Stimulated activated naive CD8-positive, alpha-beta T cell treated with anti-CD3 and anti-CD28 coated beads, Interleukin-15, Interleukin-2, amounts not matched to agents 100 ng/mL and 50 ng/mL, for 24 hours (primary cell): ENCODE data around the gene EYA2.

ENCODE experiments used
- H3K27ac Mint-ChIP-seq: one replicate; pipeline ENCODE4 v1.8.0; 2021; ENCODE audit warnings: mild to moderate bottlenecking, mixed read lengths
- H3K27me3 Mint-ChIP-seq: one replicate; pipeline ENCODE4 v1.8.0; 2021; ENCODE audit warnings: mixed read lengths
- H3K36me3 Mint-ChIP-seq: one replicate; pipeline ENCODE4 v1.8.0; 2021; ENCODE audit warnings: low read depth, mixed read lengths
- H3K4me1 Mint-ChIP-seq: one replicate; pipeline ENCODE4 v1.8.0; 2021; ENCODE audit warnings: low read depth, mixed read lengths
- H3K4me3 Mint-ChIP-seq: one replicate; pipeline ENCODE4 v1.8.0; 2021; ENCODE audit warnings: mild to moderate bottlenecking, mixed read lengths
- H3K9me3 Mint-ChIP-seq: one replicate; pipeline ENCODE4 v1.8.0; 2021; ENCODE audit warnings: mixed read lengths

The EYA2 gene

DNA sequence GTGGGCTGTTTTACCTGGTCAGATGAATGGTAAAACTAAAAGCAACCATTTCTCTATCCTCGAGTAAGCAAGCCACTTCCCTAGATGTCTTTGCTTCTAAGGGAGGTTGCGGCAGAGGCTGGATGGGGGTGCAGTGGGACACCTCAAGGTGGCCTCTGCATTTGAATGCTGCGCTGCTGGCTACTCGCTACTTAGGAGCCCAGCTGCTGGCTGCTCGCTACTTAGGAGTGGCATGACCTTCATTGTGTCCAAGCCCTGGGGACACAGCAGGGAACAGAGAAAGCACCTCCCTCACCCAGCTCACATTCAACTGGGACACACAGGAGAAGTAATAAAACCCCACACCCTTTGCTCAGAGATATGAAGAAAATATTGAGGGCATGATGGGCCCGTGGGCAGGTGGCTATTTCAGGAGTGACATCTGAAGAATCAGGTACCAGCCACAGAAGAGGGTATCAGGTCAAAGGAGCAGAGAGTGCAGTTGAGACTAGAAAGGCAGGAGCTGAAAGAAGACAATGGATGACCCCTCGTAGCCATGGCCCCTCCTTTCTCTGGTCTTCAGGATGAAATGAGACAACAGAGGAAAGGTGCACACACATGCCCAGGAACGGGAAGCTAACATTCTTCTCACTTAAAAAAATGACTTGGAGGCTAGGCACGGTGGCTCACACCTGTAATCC lies 312.5 kb downstream of the EYA2 start:
- peaks cover 20% of the 10 kb centered on the region for H3K36me3 Mint-ChIP-seq
- no peaks in the 10 kb centered on the region for H3K9me3 Mint-ChIP-seq
- no peak overlapping the region for H3K4me3 Mint-ChIP-seq
- no peak overlapping the region for H3K27ac Mint-ChIP-seq
- H3K4me1 Mint-ChIP-seq = no peaks in the 10 kb centered on the region
- H3K27me3 Mint-ChIP-seq = no peaks in the 10 kb centered on the region

DNA sequence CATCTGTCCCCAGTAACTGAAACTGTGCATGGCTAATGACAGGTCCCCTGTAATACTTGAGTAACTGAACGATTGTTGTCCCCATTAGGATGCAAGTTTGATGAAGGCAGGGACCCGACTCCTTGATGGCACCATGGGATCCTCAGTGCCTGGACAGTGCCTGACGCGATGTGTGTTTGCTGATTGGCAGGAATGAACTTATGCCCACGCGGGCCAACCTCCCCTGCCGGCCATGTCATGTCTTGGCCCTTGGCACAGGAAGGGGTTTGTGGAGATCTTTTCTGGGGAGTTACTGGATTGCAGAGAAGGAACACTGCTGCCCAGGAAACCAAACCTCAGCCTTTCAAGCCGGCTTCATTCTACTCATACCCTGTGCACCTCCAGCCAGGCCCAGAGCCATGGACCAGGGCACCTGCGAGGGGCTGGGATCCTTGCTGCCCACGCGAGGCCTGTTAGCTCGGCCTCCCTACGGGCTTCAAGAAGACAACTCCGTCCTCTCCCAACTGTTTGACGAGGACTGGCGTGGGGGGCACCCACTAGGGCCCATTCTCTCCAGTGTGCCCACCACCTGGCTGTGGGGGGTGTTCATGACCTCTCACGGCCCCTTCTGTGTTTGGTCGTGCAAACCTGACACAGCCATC lies 314.0 kb downstream of the EYA2 start:
- no peak overlapping the region for H3K4me3 Mint-ChIP-seq
- H3K4me1 Mint-ChIP-seq = no peaks in the 10 kb centered on the region
- H3K36me3 Mint-ChIP-seq = peaks cover 20% of the 10 kb centered on the region
- H3K27me3 Mint-ChIP-seq = no peaks in the 10 kb centered on the region
- H3K9me3 Mint-ChIP-seq = no peaks in the 10 kb centered on the region
- H3K27ac Mint-ChIP-seq = no peak overlapping the region

DNA sequence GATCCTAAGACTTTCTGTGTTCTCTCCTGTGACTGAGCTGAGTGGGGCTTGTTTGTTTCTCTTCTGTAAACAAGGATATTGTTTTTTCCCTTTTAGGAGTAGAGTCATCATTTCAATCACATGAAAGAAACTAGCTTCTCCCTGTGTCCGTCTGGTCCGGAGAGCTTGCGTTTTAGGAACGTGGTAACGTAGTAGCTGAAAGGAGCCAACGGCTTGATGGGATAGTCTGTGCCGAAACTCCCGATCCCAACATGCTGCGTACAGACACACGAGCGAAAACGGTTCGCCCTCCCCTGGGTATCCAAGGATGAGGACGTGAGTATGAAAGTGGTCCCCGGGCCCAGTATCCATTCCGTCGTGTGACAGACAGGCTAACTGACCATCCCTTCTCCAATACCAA lies 315.3 kb downstream of the EYA2 start:
- H3K27ac Mint-ChIP-seq = no peak overlapping the region
- no peaks in the 10 kb centered on the region for H3K27me3 Mint-ChIP-seq
- no peaks in the 10 kb centered on the region for H3K4me1 Mint-ChIP-seq
- H3K4me3 Mint-ChIP-seq = no peak overlapping the region
- peaks cover 20% of the 10 kb centered on the region for H3K36me3 Mint-ChIP-seq
- H3K9me3 Mint-ChIP-seq = no peaks in the 10 kb centered on the region

DNA sequence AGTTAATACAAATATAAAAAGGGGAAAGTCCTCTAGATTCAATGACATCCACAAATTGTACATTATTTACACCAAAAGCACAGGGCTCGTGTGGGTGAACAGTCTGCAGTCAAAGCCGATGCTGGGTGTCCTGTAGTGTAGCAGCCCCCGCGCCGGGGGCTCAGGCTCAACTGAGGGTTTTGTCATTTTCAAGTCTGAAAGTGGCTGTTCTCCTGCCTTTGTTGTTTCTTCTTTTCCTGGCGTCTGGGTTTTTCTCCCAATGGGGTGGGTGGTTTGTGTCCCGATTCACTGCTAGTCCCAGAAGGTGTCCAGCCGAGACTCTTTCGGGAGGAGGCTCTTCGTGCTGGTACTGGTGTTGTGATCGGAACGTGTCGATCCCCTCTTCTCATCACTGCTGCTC lies 315.8 kb downstream of the EYA2 start:
- Mint-ChIP-seq H3K4me3 (no peak overlapping the region), H3K4me1 (no peaks in the 10 kb centered on the region), H3K27me3 (no peaks in the 10 kb centered on the region), H3K27ac (no peak overlapping the region), H3K36me3 (peaks cover 20% of the 10 kb centered on the region), H3K9me3 (no peaks in the 10 kb centered on the region)

DNA sequence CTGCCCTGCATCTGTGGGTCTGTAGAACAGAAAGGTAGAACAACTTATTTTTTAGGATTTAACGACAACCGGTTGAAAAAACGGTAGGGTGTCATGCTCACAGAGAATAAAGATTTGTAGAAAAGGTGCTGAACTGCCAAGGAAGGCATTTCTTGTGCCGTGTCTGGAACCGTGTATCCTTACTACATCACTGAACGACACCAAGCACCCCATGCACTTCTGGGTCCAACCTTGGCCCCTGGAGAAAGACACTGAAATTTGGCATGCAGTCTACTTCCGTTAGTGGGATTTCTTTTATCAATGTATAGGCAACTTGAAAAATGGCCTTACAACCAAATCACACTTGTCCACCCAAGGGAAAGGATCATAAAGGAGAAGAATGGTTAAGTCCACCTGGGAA lies 316.4 kb downstream of the EYA2 start:
- Mint-ChIP-seq H3K36me3 (peaks cover 26% of the 10 kb centered on the region), H3K4me1 (no peaks in the 10 kb centered on the region), H3K4me3 (no peak overlapping the region), H3K9me3 (no peaks in the 10 kb centered on the region), H3K27me3 (no peaks in the 10 kb centered on the region), H3K27ac (no peak overlapping the region)

DNA sequence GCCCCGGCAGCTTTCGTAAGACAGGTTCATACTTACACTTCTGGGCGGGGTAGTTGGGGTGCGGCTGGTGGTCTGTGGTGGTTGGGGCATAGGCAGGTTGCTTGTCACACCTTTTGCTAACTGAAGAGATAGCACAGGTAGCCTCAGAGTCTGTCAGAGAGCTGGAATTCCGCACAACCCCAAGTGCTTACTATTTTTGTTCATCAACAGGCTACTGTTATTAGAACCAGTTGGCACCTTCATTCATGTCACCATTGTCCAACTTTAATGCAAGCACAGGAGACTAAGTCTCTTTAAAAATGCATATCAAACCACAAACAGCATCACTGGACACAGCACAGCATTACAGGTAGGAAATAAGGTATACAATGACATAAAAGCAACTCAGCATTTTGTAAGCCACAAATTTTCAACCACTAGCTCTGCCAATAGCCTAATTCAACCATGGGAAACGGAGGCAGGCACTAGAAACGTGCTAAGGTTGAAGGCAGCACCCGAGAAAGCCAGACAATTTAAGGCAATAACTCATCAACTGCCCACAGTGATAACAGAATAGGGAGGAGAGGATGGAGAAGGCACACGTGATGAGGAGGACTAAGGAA lies 318.1 kb downstream of the EYA2 start:
- H3K27me3 Mint-ChIP-seq = no peaks in the 10 kb centered on the region
- no peaks in the 10 kb centered on the region for H3K4me1 Mint-ChIP-seq
- H3K27ac Mint-ChIP-seq = no peak overlapping the region
- H3K9me3 Mint-ChIP-seq = no peaks in the 10 kb centered on the region
- H3K4me3 Mint-ChIP-seq = no peak overlapping the region
- H3K36me3 Mint-ChIP-seq = peaks cover 28% of the 10 kb centered on the region

DNA sequence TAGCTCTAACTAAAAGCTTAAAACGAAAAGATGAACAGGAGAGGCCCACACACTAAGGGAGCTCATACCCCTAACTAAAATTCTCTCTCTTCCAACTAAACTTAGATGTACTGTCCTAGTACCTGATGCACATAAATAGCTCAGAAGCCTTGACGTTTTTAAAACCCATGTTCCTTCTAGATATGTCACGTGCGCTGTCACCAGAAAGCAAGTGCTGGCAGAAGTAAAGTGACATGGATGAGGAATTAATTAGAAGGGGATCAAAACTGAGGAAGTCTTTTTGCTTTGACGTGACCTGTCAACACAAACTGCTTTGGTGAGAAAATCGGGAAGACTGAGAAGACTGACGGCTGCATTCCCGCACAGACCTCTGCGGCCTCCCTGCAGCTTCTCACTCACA lies 319.3 kb downstream of the EYA2 start:
- H3K27ac Mint-ChIP-seq = no peak overlapping the region
- no peak overlapping the region for H3K4me3 Mint-ChIP-seq
- H3K27me3 Mint-ChIP-seq = no peaks in the 10 kb centered on the region
- no peaks in the 10 kb centered on the region for H3K9me3 Mint-ChIP-seq
- peaks cover 35% of the 10 kb centered on the region for H3K36me3 Mint-ChIP-seq
- H3K4me1 Mint-ChIP-seq = no peaks in the 10 kb centered on the region

DNA sequence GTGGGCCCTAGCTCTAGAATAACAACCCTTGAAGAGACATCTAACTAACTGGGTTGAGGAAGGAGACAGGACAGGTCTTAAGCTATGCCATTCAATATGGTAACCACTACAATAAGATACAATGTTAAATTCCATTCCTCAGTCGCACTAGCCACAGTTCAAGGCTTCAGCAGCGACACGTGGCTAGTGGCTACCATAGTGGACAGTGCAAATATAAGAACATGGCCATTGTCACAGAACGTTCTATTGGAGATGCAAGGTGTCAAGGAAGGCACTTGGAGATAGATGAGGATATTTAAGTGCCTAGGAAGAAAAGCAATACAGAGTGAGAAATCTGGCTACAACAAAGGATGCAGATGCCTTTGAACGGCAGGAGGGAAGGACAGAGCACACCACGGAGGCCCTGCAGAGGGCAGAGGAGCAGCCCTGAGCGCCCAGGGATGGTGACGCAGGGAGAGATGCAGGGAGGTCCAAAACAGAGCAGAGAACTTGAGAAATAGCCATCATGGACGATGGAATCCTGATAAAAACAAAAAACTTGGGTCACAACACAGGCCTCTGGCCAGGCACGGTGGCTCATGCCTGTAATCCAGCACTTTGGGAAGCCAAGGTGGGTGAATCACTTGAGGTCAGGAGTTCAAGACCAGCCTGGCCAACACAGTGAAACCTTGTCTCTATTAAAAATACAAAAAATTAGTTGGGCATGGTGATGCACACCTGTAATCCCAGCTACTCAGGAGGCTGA lies 321.2 kb downstream of the EYA2 start:
- H3K27ac Mint-ChIP-seq = no peak overlapping the region
- no peak overlapping the region for H3K4me3 Mint-ChIP-seq
- H3K9me3 Mint-ChIP-seq = no peaks in the 10 kb centered on the region
- no peaks in the 10 kb centered on the region for H3K4me1 Mint-ChIP-seq
- peaks cover 39% of the 10 kb centered on the region for H3K36me3 Mint-ChIP-seq
- H3K27me3 Mint-ChIP-seq = no peaks in the 10 kb centered on the region

DNA sequence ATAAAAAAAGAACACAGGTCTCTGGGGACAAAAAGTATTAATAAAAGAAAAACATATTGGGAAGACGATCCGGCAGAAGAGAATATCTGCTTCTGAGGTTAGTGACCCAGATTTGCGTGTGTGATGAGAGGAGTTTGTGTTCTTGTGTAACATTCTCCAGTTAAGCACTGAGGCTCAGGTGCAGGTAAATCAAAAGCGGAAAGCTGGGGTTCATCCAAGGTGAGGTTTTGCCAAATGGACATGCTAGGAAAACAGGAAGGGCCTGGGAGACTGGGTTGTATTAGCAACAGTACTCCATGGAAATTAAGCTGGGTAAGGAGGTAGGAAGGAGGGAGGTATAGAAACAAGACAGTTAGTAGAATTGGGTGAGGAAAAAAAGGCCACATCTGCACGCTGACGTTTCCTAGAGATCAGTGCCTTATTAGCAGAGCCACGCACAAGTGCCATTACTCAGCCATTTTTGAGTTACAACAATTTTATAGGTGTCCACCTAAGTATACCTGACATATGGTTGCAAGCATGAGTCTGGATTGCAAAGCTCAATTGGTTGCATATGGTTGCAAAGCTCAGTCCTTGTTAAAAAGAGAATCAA lies 322.3 kb downstream of the EYA2 start:
- H3K4me3 Mint-ChIP-seq = no peak overlapping the region
- no peaks in the 10 kb centered on the region for H3K9me3 Mint-ChIP-seq
- H3K27ac Mint-ChIP-seq = no peak overlapping the region
- no peaks in the 10 kb centered on the region for H3K4me1 Mint-ChIP-seq
- H3K36me3 Mint-ChIP-seq = peaks cover 44% of the 10 kb centered on the region
- H3K27me3 Mint-ChIP-seq = no peaks in the 10 kb centered on the region

DNA sequence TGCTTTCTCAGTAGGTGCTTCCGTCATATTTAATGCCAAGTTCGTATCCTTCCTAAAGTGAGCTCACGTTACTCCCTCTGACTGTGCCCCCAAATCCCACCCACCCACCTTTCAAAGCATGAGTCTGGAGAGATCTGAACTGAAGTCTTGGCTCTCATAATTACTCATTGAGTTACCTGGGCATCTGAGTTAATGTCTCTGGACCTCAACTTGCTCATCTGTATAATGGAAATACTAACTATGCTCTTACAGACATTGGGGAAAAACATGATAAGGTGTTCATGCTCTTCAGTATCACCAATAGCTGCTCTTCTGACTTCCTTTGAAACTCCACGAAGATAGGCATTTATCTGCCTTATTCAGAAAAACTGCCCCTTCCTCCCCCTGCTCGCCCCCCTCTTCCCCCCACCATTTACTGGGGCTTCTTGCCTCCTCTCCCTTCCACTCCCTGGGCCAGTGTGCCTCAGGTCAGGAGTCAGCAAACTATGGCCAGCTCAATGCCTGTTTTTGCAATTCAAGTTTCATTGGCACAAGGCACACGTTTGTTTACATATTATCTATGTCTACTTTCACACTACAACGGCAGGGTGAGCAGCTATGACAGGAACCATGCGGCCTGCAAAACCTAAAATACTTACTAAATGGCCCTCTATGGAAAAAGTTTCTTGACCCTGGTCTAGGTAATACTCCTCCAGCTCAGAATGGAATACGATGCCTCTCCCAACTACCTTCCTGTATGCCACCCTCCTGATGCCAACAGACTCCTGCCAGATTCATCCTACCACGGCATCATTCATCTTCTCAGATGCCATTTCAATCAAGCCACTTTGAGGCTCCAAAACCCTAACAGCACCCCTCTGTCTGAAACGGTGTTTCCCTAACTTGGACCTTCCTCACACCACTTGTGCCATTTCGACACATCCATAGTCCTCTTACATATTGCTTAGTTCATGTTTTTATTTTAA lies 323.1 kb downstream of the EYA2 start:
- no peak overlapping the region for H3K4me3 Mint-ChIP-seq
- no peaks in the 10 kb centered on the region for H3K4me1 Mint-ChIP-seq
- no peaks in the 10 kb centered on the region for H3K27me3 Mint-ChIP-seq
- peak overlapping the region; percentile 2 for H3K27ac Mint-ChIP-seq
- H3K9me3 Mint-ChIP-seq = no peaks in the 10 kb centered on the region
- H3K36me3 Mint-ChIP-seq = peaks cover 51% of the 10 kb centered on the region

DNA sequence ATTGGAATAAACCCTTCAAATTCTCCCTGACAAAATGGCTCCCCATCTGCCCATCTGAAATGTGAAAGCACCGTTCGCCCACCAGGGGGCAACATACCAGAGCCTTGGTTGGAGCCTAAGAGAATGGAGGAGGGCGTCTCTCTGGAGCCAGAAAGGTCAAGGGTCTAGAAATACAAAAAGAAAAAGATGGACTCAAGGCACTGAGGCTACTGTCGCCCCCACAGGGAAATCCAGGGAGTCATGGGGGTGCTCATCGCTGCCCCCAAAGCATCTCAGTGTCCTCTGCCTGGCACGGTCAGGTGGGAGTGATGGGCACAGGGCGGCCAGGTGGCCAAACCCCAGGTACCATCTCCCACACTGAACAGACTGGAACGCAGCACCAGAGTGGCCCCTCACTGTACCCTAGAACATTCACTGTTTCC lies 325.5 kb downstream of the EYA2 start:
- H3K9me3 Mint-ChIP-seq = no peaks in the 10 kb centered on the region
- no peak overlapping the region for H3K27ac Mint-ChIP-seq
- H3K4me1 Mint-ChIP-seq = no peaks in the 10 kb centered on the region

DNA sequence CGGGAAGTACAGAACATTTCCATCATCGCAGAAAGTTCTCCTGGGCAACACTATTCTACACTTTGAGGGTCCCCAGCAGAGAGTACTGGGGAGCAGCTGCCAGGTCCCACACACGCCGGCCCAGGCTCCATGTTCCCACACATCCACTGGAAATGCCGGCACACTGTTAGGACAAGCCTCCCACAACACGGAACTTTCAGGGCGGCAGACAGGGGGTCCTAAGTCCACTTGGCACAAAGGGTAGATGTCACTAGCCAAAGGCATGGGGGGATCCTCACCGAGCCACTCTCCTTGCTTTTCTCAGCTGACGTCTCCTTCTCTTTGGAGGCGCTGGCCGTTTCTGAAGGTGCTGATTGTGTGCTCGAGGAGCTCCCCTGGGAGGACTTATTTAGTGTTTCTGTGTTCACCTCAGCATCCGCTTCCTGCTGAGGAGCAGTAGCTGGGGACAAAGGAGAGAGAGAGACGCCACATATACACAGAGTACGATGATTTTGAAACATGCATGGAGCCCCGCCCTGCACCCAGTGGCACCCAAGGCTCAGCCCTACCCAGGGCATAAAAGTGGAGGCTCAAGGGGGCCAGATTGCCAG lies 326.5 kb downstream of the EYA2 start:
- Mint-ChIP-seq H3K4me1 (no peaks in the 10 kb centered on the region), H3K4me3 (no peak overlapping the region), H3K9me3 (no peaks in the 10 kb centered on the region), H3K27ac (no peak overlapping the region), H3K27me3 (no peaks in the 10 kb centered on the region), H3K36me3 (peaks cover 61% of the 10 kb centered on the region)

More for the DNA sequence above, 325.5 kb downstream of the EYA2 start:
- no peak overlapping the region for H3K4me3 Mint-ChIP-seq
- H3K27me3 Mint-ChIP-seq = no peaks in the 10 kb centered on the region
- H3K36me3 Mint-ChIP-seq = peaks cover 66% of the 10 kb centered on the region

DNA sequence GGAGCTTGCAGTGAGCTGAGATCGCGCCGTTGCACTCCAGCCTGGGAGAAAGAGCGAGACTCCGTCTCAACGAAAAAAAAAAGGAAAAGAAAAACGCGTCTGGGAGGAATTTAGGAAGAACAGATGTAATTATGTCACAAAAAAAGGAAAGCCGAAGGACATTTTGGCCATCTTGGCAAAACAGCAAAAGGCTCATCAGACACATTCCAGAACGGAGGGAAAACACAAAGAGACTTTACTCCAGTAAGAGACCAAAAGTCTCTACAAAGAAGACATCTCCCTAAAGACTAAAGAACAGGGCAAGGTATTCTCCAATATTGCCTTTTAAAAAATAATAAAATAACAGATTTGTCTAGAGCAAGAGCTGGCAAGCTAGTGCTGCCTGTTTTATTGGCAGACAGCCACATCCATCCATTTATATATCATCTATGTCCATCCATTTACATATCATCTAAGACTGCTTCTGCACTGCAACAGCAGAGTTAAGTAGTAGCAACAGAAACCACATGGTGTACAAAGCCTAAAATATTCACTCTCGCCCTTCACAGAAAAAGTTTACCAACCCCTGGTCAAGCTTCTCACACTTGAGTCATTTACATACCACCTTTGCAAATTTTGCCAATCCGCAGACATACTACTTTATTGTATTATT lies 328.0 kb downstream of the EYA2 start:
- peaks cover 67% of the 10 kb centered on the region for H3K36me3 Mint-ChIP-seq
- H3K9me3 Mint-ChIP-seq = no peaks in the 10 kb centered on the region
- no peaks in the 10 kb centered on the region for H3K27me3 Mint-ChIP-seq
- H3K27ac Mint-ChIP-seq = no peak overlapping the region
- H3K4me3 Mint-ChIP-seq = no peak overlapping the region
- no peaks in the 10 kb centered on the region for H3K4me1 Mint-ChIP-seq
